GM19455 (cell line): ENCODE results near the gene C2CD5.
A peak's percentile ranks its signal among the peaks of the same experiment; 100 is the strongest.

Experiments used
- ATAC-seq: cut with Tn5 transposase; IDR thresholded peaks from one replicate; pipeline ENCODE4 v1.9.1; 2021; ENCODE audit not compliant: unreplicated experiment

Gene C2CD5

DNA sequence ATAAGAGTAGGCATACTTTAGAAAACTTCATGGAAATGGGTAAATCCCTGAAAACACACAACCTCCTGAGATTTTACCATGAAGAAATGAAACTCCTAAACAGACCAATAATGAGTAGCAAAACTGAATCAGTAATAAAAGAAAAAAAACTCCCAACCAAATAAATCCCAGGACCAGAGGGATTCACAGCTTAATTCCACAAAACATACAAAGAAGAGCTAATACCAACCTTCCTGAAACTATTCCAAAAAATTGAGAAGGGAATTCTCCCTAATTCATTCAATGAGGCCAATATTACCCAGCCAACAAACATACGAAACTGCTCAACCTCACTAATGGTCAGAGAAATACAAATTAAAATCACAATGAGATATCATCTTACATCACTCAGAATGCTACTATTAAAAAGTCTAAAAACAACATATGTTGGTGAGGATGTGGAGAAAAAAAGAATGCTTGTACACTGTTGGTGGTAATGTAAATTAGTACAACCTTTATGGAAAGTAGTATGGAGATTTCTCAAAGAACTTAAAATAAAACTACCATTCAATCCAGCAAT is 112.6 kb downstream of the C2CD5 start:
- no peak for ATAC-seq

DNA sequence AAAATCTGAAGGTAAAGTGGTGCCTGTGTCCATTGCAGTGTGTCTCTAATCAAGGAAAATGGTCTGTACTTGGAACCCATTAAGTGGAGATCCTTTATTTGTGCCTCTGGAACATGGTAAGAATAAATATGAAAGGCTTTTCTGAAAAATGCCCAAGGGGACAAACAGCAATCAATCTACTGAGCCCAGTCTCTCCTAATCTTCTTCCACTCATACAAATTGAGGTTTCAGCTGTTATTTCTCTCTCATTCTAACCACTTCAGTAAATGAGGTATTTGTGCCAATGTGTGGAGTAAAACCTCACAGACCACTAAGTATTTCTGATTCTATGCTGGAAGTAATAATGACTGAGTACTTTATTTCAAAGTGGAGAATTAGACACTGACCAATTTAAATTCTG is 127.5 kb downstream of the C2CD5 start:
- no peak for ATAC-seq

DNA sequence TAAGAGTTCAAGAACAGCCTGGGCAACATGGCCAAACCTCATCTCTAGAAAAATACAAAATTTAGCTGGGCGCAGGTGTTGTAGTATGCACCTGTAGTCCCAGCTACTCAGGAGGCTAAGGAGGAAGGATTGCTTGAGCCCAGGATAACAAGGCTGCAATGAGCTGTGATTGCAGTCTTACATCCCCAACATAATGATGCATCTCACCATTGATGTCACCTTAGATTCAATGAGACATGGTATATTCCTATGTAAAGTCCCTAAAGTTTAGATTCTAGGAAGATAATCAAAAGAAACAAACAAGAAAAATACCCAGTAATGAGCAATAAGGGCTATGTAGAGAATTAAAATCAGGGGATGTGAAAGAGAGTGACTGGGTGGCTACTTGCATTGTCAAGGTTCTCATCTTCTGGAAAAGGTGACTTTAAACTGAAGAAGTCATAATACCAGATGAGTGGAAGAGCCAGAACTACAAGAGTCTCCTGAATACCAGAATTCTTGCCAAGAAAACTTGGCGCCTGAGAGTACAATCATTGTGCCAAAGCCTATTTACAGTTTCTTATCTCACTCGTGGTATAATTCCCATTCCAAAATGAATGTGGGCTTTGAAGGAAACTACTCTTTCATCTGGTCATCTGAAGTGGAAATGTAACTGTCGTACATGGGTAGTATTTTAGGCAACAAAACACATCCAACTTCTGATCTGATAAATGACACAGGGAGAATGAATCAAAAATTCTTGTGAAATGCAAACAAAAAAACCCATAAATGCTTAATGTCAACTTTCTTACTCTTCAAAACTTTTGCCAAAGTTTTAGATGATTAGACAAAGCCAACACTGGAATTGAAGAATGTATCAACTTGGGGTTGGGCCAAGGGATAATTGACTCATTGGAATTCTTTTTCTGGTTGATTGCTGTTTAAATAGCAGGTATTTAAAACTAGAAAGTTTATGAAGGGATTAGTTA is 128.7 kb downstream of the C2CD5 start:
- ATAC-seq: no peak

DNA sequence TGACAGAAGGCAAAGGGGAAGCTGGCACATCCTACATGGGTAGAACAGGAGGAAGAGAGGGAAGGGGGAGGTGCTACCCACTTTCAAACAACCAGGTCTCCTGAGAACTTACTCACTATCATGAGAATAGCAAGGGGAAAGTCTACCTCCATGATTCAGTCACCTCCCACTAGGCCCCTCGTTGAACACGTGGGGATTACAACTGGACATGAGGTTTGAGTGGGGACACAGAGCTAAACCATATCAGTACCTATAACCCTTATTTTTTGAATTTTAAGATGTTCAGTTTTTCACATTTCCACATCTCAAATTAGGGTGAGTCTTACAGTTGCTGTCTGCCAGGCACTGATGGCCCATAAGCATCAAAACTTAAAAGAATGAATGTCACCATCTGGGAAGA is 129.6 kb downstream of the C2CD5 start:
- ATAC-seq: no peak

DNA sequence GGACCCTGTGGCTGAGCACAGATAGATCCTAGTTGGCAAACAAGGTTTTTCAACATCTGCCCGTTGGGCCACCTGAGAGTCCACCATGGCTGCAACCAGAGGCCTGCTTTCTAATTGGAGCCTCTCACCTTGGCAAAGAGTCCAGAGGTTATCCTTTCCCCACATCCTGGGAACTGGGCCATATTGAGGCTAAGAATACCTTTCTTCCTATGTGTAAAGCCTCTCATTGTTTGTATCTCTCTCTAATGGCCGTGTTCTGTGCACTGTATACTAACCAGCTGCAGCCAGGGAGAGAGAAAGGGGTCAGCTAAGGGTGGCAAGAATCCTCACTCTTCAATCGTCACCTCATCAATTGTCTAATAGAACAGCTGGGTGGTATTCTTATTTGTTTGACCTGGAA is 130.8 kb downstream of the C2CD5 start:
- no peak for ATAC-seq

DNA sequence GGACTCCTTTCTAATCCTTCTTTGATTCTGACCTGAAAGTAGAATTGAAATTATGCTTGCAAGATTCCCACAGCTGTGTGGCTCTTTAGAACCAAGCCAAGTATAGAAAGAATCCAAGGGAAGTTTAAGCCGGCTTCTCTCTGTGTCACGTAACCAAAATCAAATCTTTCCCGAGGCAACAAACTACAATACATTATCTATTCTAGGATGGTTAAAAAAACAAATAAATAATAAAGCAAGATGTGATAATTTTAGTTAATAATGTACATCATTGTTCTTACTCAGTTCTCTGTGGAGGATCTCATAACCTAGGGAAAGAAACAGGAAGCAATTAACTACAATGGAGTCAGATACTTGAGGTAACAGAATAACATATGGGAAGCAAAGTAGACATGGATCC is 131.8 kb downstream of the C2CD5 start:
- ATAC-seq: no peak

DNA sequence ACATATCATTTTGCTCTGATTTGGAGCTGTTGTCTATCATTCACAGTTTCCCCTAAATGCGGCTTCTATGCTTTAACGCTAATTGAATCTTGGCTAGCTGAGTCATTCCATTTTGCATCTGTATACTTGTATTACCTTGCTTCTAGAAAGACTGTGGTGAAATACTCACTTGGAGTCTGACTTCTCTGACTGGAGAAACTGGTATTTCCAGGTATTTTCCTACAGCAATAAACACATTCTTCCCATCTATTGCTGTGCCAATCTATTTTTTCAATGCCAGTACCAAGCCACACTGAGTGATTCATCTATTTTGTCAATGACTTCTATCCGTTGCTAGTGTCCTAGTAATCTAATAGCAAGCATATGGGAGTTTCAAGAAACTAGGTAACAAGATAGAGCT is 133.9 kb downstream of the C2CD5 start:
- ATAC-seq: no peak

DNA sequence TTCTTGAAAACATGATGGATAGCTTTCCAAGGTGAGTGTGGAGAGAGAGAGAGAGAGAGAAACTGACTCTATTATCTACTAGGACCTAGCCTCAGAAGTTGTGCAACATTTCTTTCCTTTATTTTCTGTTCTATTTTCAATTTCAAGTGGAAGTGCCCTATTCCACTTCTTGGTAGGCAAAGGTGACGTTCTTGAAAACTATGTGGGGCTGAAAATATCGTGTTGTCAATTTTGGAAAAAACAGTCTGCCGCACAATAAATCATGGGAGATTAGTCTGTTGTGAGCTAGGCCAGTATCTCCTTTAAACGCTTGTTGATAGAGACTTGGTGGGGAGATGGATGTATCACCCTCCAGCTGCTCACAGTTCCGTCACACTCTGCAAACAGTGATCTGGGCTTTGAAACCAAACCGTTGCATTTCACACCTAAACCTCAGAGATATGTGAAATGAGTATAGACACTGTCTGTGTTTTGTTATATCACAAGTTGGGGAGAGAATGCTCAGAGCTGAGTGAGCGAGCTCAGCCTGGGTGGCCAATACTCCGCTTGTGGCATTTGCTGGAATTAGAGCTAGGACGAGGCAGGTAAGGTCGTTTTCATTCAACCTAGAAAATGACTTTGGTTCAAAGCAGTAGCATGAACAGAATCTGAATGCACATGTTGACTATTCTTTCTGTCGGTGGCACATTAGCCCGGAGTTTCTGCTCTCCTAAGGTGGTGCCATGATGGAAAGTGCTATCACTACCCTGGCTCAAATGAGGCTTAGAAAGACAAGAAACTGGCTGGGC is 134.8 kb downstream of the C2CD5 start:
- peak; percentile 72 for ATAC-seq

DNA sequence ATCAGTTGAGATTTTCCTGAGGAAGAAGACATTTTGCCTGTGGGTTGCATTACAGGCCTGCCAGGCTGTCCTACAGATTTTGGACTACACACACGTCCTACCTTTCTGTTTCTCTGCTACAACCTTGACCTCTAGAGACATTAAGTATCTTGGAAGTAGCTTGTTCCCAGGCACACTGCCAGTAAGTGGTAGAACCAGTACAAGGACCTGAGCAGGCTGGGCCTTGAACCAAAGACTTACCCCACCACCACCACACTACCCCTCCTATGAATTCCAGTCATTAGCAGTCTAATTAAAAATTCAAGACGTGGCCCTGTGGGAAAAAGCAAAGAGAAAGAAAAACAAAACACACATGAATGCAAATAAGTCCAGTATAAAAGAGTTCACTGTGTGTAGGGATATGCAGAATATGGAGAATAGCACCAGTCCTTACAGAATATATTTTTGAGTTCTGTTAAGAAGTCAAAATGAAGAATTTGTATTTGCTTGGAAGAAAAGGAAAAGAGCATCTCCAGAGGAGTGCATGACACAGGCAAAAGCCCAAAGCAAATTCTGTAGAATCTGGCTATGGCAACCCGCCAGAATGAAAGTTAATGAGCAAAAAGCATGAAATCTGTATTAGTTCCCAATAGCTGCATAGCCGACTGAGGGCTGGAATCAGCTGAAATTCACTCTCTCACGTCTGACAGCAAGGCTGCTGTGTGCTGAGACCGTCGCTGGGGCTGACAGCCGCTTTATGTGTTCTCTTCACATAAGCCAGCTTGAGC is 135.5 kb downstream of the C2CD5 start:
- ATAC-seq: no peak

DNA sequence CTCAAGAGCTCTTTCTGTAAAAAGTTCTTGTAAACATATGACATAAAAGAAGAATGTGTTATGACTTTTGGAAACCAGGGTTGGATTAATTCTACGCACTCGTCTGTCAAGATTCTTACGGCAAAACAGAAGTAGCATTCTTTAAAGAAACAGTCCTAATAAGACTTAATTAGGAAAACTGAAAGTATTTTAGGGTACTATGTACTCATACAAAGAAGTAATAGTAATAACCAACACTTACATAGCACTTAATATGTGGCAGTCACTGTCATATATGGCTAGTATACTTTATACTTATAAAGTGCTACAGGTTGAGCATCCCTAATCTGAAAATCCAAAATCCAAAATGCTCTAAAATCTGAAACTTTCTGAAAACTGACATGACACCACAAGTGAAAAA is 136.9 kb downstream of the C2CD5 start:
- no peak for ATAC-seq

DNA sequence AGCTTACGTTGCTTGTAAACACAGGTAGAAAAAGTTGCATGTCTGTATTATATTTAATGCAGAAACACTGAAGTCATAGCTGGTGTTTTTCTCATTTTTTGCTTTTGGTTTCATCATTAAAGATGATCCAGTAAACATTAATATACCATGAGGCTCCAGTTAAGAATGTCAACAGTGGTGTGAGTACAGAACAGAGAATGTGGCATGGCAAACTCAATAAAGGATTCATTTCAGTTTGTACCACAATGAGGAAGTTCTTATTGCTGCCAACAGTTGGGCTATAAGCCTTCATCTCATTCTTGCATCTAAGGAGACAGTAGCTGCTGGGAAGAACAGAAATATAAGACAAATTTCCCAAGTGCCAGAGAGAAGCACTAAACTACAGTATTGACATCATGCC is 137.7 kb downstream of the C2CD5 start:
- ATAC-seq: no peak

DNA sequence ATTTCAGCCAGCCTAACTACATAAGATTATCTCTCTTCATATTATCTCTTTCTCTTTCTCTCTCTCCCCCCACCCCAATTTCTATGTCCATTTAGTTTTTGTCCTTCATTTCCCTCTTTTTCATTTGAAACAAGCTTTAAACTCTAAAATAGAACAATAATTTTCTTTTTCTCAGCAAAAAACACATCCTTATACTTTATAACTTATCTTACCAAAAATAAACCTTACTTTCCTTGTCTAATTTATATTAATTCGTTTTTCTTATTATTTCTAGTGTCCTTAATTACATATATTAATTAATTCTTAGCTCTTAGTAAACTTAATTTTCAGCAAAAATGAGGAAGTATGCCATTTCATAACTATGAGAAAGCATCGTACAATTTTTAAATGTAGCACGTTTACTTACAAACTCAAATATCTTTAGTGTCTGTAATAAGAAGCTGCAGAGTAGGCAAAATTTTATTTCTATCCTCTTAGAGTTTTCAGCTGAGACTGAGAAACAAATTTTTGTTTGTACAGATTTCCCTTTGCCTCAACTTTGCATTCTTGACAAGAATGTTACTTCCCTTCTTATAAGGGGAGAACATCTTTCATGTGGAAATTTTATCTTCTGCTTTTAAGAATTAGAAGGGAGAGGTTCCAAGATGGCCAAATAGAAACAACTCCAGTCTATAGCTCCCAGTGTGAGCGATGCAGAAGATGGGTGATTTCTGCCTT is 144.7 kb downstream of the C2CD5 start:
- no peak for ATAC-seq
